K562 (cell line): Measurements from ENCODE around the gene KCTD7. TPM values are rescaled to one million over a fixed set of nuclear protein-coding genes. Genes with fewer than 3 reads are reported as not detected.

Source experiments
- DNMT1 ChIP-seq: fragments of 450-650 bp; IDR thresholded peaks from 2 replicates; pipeline ENCODE4 v1.6.1; 2016; ENCODE audit warnings: antibody characterized with exemption, mild to moderate bottlenecking
- polyA plus RNA-seq, 8 experiments: library from polyadenylated mRNA; depleted of rRNA in 4 of 8; stranded (reverse) in 5 of 8; unstranded in 3 of 8; fragments of >200 nt; fragmentation: Nextera tagmentation in 2 of 8; fragmentation: Illumina TruSeq in 1 of 8; extraction: Ambion mirVana in 2 of 8; extraction: Trizol in 1 of 8; gene quantifications; 2 replicates each; pipeline versions ENCODE4 v1.2.1 to v1.2.3, GENCODE V29; 2011 to 2014; ENCODE audit warnings: inconsistent platforms in 1 of 8, missing spikeins in 1 of 8
- total RNA-seq, 7 experiments: library from RNA; depleted of rRNA in 6 of 7; stranded (reverse); fragments of >200 nt in 6 of 7; fragmentation: Illumina TruSeq in 2 of 7; extraction: Trizol in 2 of 7; gene quantifications; 2 replicates each; pipeline versions ENCODE4 v1.2.1 to v1.2.3, GENCODE V29; 2011 to 2021; ENCODE audit warnings: low replicate concordance in 1 of 7
- TF ChIP-seq, protein P1 (sequence below): fragments of 200-600 bp; sonication (generic); IDR thresholded peaks from one replicate; pipeline ENCODE4 v1.6.1; 2012; ENCODE audit warnings: mild to moderate bottlenecking, low read depth, low read length, inconsistent platforms

KCTD7 gene
- total and polyA plus RNA-seq, 9 of the 15 experiments (the other 6 are each of a cell fraction or from before 2014, with no cell fraction given), result 1.5 to 26.0 (median 9.0) TPM

DNA sequence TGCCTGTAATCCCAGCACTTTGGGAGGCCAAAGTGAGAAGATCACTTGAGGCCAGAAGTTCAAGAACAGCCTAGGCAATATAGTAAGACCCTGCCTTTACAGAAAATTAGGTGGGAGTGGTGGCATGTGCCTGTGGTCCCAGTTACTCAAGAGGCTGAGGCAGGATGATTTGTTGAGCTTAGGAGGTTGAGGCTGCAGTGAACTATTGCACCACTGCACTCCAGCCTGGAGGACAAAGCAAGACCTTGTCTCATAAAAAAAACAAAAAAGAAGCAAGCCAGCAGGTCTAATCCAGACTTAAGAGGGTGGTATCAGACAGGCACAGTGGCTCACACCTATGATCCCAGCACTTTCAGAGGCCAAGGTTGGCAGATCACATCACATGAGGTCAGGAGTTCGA is 24.5 kb upstream of the KCTD7 start (continued):
- TF ChIP-seq, protein P1, sequence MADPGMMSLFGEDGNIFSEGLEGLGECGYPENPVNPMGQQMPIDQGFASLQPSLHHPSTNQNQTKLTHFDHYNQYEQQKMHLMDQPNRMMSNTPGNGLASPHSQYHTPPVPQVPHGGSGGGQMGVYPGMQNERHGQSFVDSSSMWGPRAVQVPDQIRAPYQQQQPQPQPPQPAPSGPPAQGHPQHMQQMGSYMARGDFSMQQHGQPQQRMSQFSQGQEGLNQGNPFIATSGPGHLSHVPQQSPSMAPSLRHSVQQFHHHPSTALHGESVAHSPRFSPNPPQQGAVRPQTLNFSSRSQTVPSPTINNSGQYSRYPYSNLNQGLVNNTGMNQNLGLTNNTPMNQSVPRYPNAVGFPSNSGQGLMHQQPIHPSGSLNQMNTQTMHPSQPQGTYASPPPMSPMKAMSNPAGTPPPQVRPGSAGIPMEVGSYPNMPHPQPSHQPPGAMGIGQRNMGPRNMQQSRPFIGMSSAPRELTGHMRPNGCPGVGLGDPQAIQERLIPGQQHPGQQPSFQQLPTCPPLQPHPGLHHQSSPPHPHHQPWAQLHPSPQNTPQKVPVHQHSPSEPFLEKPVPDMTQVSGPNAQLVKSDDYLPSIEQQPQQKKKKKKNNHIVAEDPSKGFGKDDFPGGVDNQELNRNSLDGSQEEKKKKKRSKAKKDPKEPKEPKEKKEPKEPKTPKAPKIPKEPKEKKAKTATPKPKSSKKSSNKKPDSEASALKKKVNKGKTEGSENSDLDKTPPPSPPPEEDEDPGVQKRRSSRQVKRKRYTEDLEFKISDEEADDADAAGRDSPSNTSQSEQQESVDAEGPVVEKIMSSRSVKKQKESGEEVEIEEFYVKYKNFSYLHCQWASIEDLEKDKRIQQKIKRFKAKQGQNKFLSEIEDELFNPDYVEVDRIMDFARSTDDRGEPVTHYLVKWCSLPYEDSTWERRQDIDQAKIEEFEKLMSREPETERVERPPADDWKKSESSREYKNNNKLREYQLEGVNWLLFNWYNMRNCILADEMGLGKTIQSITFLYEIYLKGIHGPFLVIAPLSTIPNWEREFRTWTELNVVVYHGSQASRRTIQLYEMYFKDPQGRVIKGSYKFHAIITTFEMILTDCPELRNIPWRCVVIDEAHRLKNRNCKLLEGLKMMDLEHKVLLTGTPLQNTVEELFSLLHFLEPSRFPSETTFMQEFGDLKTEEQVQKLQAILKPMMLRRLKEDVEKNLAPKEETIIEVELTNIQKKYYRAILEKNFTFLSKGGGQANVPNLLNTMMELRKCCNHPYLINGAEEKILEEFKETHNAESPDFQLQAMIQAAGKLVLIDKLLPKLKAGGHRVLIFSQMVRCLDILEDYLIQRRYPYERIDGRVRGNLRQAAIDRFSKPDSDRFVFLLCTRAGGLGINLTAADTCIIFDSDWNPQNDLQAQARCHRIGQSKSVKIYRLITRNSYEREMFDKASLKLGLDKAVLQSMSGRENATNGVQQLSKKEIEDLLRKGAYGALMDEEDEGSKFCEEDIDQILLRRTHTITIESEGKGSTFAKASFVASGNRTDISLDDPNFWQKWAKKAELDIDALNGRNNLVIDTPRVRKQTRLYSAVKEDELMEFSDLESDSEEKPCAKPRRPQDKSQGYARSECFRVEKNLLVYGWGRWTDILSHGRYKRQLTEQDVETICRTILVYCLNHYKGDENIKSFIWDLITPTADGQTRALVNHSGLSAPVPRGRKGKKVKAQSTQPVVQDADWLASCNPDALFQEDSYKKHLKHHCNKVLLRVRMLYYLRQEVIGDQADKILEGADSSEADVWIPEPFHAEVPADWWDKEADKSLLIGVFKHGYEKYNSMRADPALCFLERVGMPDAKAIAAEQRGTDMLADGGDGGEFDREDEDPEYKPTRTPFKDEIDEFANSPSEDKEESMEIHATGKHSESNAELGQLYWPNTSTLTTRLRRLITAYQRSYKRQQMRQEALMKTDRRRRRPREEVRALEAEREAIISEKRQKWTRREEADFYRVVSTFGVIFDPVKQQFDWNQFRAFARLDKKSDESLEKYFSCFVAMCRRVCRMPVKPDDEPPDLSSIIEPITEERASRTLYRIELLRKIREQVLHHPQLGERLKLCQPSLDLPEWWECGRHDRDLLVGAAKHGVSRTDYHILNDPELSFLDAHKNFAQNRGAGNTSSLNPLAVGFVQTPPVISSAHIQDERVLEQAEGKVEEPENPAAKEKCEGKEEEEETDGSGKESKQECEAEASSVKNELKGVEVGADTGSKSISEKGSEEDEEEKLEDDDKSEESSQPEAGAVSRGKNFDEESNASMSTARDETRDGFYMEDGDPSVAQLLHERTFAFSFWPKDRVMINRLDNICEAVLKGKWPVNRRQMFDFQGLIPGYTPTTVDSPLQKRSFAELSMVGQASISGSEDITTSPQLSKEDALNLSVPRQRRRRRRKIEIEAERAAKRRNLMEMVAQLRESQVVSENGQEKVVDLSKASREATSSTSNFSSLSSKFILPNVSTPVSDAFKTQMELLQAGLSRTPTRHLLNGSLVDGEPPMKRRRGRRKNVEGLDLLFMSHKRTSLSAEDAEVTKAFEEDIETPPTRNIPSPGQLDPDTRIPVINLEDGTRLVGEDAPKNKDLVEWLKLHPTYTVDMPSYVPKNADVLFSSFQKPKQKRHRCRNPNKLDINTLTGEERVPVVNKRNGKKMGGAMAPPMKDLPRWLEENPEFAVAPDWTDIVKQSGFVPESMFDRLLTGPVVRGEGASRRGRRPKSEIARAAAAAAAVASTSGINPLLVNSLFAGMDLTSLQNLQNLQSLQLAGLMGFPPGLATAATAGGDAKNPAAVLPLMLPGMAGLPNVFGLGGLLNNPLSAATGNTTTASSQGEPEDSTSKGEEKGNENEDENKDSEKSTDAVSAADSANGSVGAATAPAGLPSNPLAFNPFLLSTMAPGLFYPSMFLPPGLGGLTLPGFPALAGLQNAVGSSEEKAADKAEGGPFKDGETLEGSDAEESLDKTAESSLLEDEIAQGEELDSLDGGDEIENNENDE, result no peak
- no peak for TF ChIP-seq DNMT1
